ENCODE results near the gene INPP4A. TPM values are rescaled to one million over a fixed set of nuclear protein-coding genes. Genes with fewer than 3 reads are reported as not detected.

INPP4A gene
- total and polyA plus RNA-seq, 9 of the 15 experiments (the other 6 are each of a cell fraction or from before 2014, with no cell fraction given) = 1.8 to 15.7 (median 8.3) TPM

DNA sequence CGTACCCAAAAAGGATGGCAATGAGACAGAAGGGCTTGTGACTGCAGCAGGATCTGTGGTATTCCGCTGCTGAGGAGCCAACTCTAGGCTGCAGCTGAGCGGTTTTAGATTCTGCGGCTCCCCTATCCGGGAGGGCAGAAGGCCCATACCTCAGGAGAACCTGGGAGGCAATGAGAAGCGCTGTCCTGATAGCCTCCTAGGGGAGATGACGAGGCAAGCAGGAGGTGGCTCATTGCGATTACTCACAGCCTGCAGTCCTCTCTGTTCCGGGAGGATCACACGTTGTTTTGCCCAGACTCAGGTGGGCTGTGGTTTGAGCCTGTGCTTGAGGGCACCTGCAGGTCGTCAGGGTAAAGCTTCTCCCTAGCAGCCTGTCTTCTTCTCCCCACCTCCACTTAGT lies 98.6 kb downstream of the INPP4A start:
- no peaks in the 10 kb centered on the region for H3K79me2 ChIP-seq (ENCODE audit: control insufficient read depth, insufficient read depth, low read length)
- H3K4me1 ChIP-seq (replicated peaks in 1 of 2; ENCODE audit: control insufficient read depth in 2 of 2, insufficient read depth in 2 of 2, low read length in 2 of 2) = peaks cover 7 to 9% of the 10 kb centered on the region in 2 experiments; a peak in 3 of 5 replicates
- H3K27me3 ChIP-seq (ENCODE audit: control insufficient read depth in 2 of 2, insufficient read depth in 2 of 2, low read length in 2 of 2) = no peaks in the 10 kb centered on the region
- H3K4me2 ChIP-seq (ENCODE audit: insufficient read depth, low read length) = no peak overlapping the region
- no peaks in the 10 kb centered on the region for H4K20me1 ChIP-seq (replicated peaks; ENCODE audit: control insufficient read depth, insufficient read depth, low read length)
- peaks cover 44% of the 10 kb centered on the region; the same call in 2 of the 3 replicates for H3K36me3 ChIP-seq (ENCODE audit: control insufficient read depth, insufficient read depth, low read length)
- no peak overlapping the region for H3K4me3 ChIP-seq
- DNase-seq (ENCODE audit: extremely low read depth in 1 of 4, low spot score in 3 of 4) (no peak), ATAC-seq (peak; percentile 46; the same call in 2 of the 3 replicates), FAIRE-seq (no peak)
- no peak overlapping the region for H3K27ac ChIP-seq (ENCODE audit: extremely low read depth, low read depth, low read length)
- whole genome bisulfite sequencing (ENCODE audit: insufficient coverage, low coverage, missing lambda C conversion rate) = 68% methylated on average over 11 of the region's 11 CpGs
- ChIA-PET CTCF (ENCODE audit: low intra/inter-chr PET ratio) (no interaction called here), POLR2A (interaction anchor here (1.5 kb wide), 1 partner anchor 17 kb away, joined by 4 read pairs; no protein-coding TSS in a partner anchor)
- TF ChIP-seq ZFP36 (IDR thresholded peaks at IDR 0.05; ENCODE audit: low read depth, low read length, partially characterized antibody) (no peak), MAFK (IDR thresholded peaks at IDR 0.05; ENCODE audit: low read length) (no peak), NEUROD1 (IDR thresholded peaks at IDR 0.05; ENCODE audit: borderline replicate concordance, low read depth, low read length, partially characterized antibody) (no peak), RBM22 (IDR thresholded peaks at IDR 0.05; ENCODE audit: low read depth, low read length, poor library complexity, severe bottlenecking) (no peak), CBFA2T2 (conservative IDR thresholded peaks at IDR 0.05) (no peak), SMARCA4 (IDR thresholded peaks at IDR 0.05) (no peak), ZNF197 (CRISPR knock-in tag; IDR thresholded peaks at IDR 0.05; ENCODE audit: low read depth) (no peak)
- TF ChIP-seq, protein P1, sequence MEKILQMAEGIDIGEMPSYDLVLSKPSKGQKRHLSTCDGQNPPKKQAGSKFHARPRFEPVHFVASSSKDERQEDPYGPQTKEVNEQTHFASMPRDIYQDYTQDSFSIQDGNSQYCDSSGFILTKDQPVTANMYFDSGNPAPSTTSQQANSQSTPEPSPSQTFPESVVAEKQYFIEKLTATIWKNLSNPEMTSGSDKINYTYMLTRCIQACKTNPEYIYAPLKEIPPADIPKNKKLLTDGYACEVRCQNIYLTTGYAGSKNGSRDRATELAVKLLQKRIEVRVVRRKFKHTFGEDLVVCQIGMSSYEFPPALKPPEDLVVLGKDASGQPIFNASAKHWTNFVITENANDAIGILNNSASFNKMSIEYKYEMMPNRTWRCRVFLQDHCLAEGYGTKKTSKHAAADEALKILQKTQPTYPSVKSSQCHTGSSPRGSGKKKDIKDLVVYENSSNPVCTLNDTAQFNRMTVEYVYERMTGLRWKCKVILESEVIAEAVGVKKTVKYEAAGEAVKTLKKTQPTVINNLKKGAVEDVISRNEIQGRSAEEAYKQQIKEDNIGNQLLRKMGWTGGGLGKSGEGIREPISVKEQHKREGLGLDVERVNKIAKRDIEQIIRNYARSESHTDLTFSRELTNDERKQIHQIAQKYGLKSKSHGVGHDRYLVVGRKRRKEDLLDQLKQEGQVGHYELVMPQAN (IDR thresholded peaks at IDR 0.05; ENCODE audit: borderline replicate concordance) = no peak
- no peak overlapping the region for H2AFZ ChIP-seq (ENCODE audit: low read depth, low read length)
- H3K9ac ChIP-seq (ENCODE audit: insufficient read depth in 1 of 2, low read depth in 2 of 2, low read length in 2 of 2) = peak overlapping the region in 1 of 2 experiments; percentile 47; a peak in 1 of 4 replicates
- BruUV-seq (replicated peaks) = no TSS peak
- intact Hi-C loops (cut with micrococcal nuclease) (no loop called here), in situ Hi-C loops (cut with MboI) (no loop called here)
- H3K9me3 ChIP-seq (replicated peaks; ENCODE audit: control insufficient read depth, insufficient read depth, low read depth, low read length) = no peaks in the 10 kb centered on the region
- no peaks in the 10 kb centered on the region for H3K9me1 ChIP-seq (ENCODE audit: control insufficient read depth, insufficient read depth, low read length)
